Spleen (tissue), 11 donors: ENCODE results near the gene PNMA6E. TPM values are rescaled to one million over a fixed set of nuclear protein-coding genes. Genes with fewer than 3 reads are reported as not detected.

ENCODE experiments used
- DNase-seq: peaks from one replicate; pipeline ENCODE4 v3.0.0-alpha.2; 2020
- H3K27ac ChIP-seq, 8 donors: fragments of 200-600 bp; sonication (generic) in 7 of 8; 1 replicate in 4 of 8; 2 replicates in 4 of 8; pipeline versions ENCODE4 v1.5.0 to v1.8.0; 2016 to 2021; ENCODE audit warnings: inconsistent platforms in 4 of 8, mild to moderate bottlenecking in 4 of 8, moderate library complexity in 1 of 8
- H3K27me3 ChIP-seq, 7 donors: fragments of 200-600 bp; sonication (generic) in 6 of 7; replicated peaks in 1 of 7; 1 replicate in 4 of 7; 2 replicates in 3 of 7; pipeline versions ENCODE4 v1.5.0 to v1.8.0; 2016 to 2021; ENCODE audit warnings: inconsistent platforms in 3 of 7, mild to moderate bottlenecking in 1 of 7
- H3K36me3 ChIP-seq, 6 donors: fragments of 200-600 bp; sonication (generic) in 5 of 6; 1 replicate in 4 of 6; 2 replicates in 2 of 6; pipeline versions ENCODE4 v1.5.0 to v1.8.0; 2016 to 2021; ENCODE audit warnings: inconsistent platforms in 2 of 6
- H3K4me1 ChIP-seq, 6 donors: fragments of 200-600 bp; sonication (generic) in 5 of 6; 1 replicate in 3 of 6; 2 replicates in 3 of 6; pipeline versions ENCODE4 v1.5.0 to v1.8.0; 2016 to 2021; ENCODE audit warnings: inconsistent platforms in 3 of 6
- H3K4me3 ChIP-seq, 8 donors: fragments of 200-600 bp; sonication (generic) in 7 of 8; 1 replicate in 4 of 8; 2 replicates in 4 of 8; pipeline versions ENCODE4 v1.5.0 to v1.8.0; 2016 to 2021; ENCODE audit warnings: inconsistent platforms in 4 of 8, mild to moderate bottlenecking in 4 of 8, moderate library complexity in 2 of 8
- H3K9me3 ChIP-seq, 8 donors: fragments of 200-600 bp; sonication (generic) in 7 of 8; 1 replicate in 4 of 8; 2 replicates in 4 of 8; pipeline versions ENCODE4 v1.5.0 to v1.8.0; 2016 to 2021; ENCODE audit warnings: inconsistent platforms in 4 of 8
- CTCF ChIP-seq, 11 experiments: fragments of 200-600 bp in 7 of 11; fragments of 450-650 bp in 4 of 11; sonication (generic) in 4 of 11; IDR thresholded peaks in 8 of 11; conservative IDR thresholded peaks in 3 of 11; 1 replicate in 7 of 11; 2 replicates in 4 of 11; pipeline versions ENCODE4 v1.4.0 to v1.8.0; 2016 to 2021; ENCODE audit warnings: antibody characterized with exemption in 11 of 11, inconsistent platforms in 4 of 11, mild to moderate bottlenecking in 1 of 11
- POLR2A ChIP-seq, 3 donors: fragments of 450-650 bp; IDR thresholded peaks; one replicate each; pipeline ENCODE4 v1.5.1; 2017; ENCODE audit warnings: antibody characterized with exemption in 3 of 3, mild to moderate bottlenecking in 1 of 3
- POLR2AphosphoS5 ChIP-seq, 3 donors: sonication (generic); formaldehyde crosslinking; IDR thresholded peaks; one replicate each; pipeline ENCODE4 v1.5.1; 2017; ENCODE audit warnings: antibody characterized with exemption in 3 of 3
- WGBS, 5 donors: extraction: QIAGEN DNeasy Blood & Tissue Kit in 3 of 5; methylation state at CpG; one replicate each; pipeline versions ENCODE4 v1.1.5 to v1.1.7; 2013 to 2018; 5-methylcytosine and 5-hydroxymethylcytosine counted together
- intact Hi-C: fragments of 100-400 bp; cut with DNase I; formaldehyde crosslinking; loops from one replicate; pipeline ENCODE4 v1.15.0; 2023; ENCODE audit warnings: low total_unique reads
- polyA plus RNA-seq, 3 donors: library from polyadenylated mRNA; stranded (reverse); fragments of 200-250 nt; gene quantifications; one replicate each; pipeline ENCODE4 v1.2.1, GENCODE V29; 2013
- total RNA-seq, 7 donors: library from RNA; depleted of rRNA in 3 of 7; stranded (reverse); fragments of >200 nt in 3 of 7; fragmentation: NEBNext Ultra II Directional in 4 of 7; extraction: Animal tissue kit (Norgen Biotek cat#: 25700) in 4 of 7; gene quantifications; one replicate each; pipeline versions ENCODE4 v1.1.0 to v1.2.1, GENCODE V29; 2016 to 2021
- donor health status: healthy with polysubstance abuse.
- donor health status: DM: no; HTN: no; CAD: no; lungs with moderate emphysema.
- donor health status: DM: no; HTN: no; CAD: no.
- donor health status: Bipolar disorder and iron deficiency.
- donor health status: healthy.
- donor health status: DM: no; HTN: no; CAD: no.
- donor health status: DM: yes; HTN: yes; CAD: no.

Gene PNMA6E
- total and polyA plus RNA-seq, 10 donors = not detected

GRCh38 chrX:153417637-153418036, 16.5 kb upstream of the PNMA6E start:
- intact Hi-C loops = no loop called here
- Histone ChIP-seq H3K4me3 (no peak overlapping the region), H3K36me3 (peaks cover 0 to 46% (median 2%) of the 10 kb centered on the region in 6 donors), H3K27me3 (no peaks in the 10 kb centered on the region), H3K4me1 (peaks cover 0 to 11% (median 3%) of the 10 kb centered on the region in 6 donors), H3K9me3 (no peaks in the 10 kb centered on the region), H3K27ac (no peak overlapping the region)
- 80 to 90% (median 82%) methylated on average over 6 to 8 of the region's 8 CpGs for WGBS, 5 donors
- TF ChIP-seq CTCF (IDR thresholded peaks at IDR 0.05 in 8 of 11, conservative IDR thresholded peaks at IDR 0.05 in 3 of 11) (no peak), POLR2A (IDR thresholded peaks at IDR 0.05) (no peak), POLR2AphosphoS5 (IDR thresholded peaks at IDR 0.05) (no peak)
- no peak for DNase-seq

- 51 to 71% (median 65%) methylated on average over 9 to 12 of the region's 12 CpGs for WGBS, 5 donors
- H3K27me3 ChIP-seq = no peaks in the 10 kb centered on the region
- no peaks in the 10 kb centered on the region for H3K9me3 ChIP-seq
Measured at GRCh38 chrX:153416781-153417450, 15.8 kb upstream of the PNMA6E start.

GRCh38 chrX:153414856-153415510, 13.8 kb upstream of the PNMA6E start:
- Histone ChIP-seq H3K27ac (no peak overlapping the region), H3K36me3 (peaks cover 0 to 20% (median 0%) of the 10 kb centered on the region in 6 donors), H3K27me3 (no peaks in the 10 kb centered on the region), H3K9me3 (no peaks in the 10 kb centered on the region), H3K4me3 (no peak overlapping the region), H3K4me1 (peaks cover 0 to 30% (median 14%) of the 10 kb centered on the region in 6 donors)
- DNase-seq = peak; percentile 66
- intact Hi-C loops = no loop called here
- TF ChIP-seq CTCF (IDR thresholded peaks at IDR 0.05 in 8 of 11, conservative IDR thresholded peaks at IDR 0.05 in 3 of 11) (no peak), POLR2AphosphoS5 (IDR thresholded peaks at IDR 0.05) (no peak), POLR2A (IDR thresholded peaks at IDR 0.05) (no peak)
- WGBS, 5 donors = 41 to 77% (median 69%) methylated on average over 8 to 9 of the region's 9 CpGs

More at GRCh38 chrX:153416781-153417450, 15.8 kb upstream of the PNMA6E start:
- Histone ChIP-seq H3K4me1 (peaks cover 0 to 18% (median 10%) of the 10 kb centered on the region in 6 donors), H3K27ac (no peak overlapping the region), H3K4me3 (no peak overlapping the region), H3K36me3 (peaks cover 0 to 40% (median 2%) of the 10 kb centered on the region in 6 donors)
- intact Hi-C loops = no loop called here
- no peak for TF ChIP-seq POLR2A (IDR thresholded peaks at IDR 0.05)
- no peak for TF ChIP-seq CTCF (IDR thresholded peaks at IDR 0.05 in 8 of 11, conservative IDR thresholded peaks at IDR 0.05 in 3 of 11)
- TF ChIP-seq POLR2AphosphoS5 (IDR thresholded peaks at IDR 0.05) = no peak
- no peak for DNase-seq

- Histone ChIP-seq H3K36me3 (peaks cover 0 to 8% (median 0%) of the 10 kb centered on the region in 6 donors), H3K9me3 (no peaks in the 10 kb centered on the region), H3K4me1 (peaks cover 0 to 30% (median 14%) of the 10 kb centered on the region in 6 donors), H3K27ac (no peak overlapping the region), H3K27me3 (no peaks in the 10 kb centered on the region), H3K4me3 (no peak overlapping the region)
- TF ChIP-seq POLR2A (IDR thresholded peaks at IDR 0.05) (no peak), CTCF (IDR thresholded peaks at IDR 0.05 in 8 of 11, conservative IDR thresholded peaks at IDR 0.05 in 3 of 11) (no peak), POLR2AphosphoS5 (IDR thresholded peaks at IDR 0.05) (no peak)
- intact Hi-C loops = no loop called here
- WGBS, 5 donors = 84 to 100% (median 92%) methylated on average over 3 to 11 of the region's 11 CpGs
- DNase-seq = peak; percentile 51
Measured at GRCh38 chrX:153413731-153414130, 12.6 kb upstream of the PNMA6E start.
